IMR-90 (cell line): ENCODE data around the gene IRAK3. TPM values are rescaled to one million over a fixed set of nuclear protein-coding genes. Genes with fewer than 3 reads are reported as not detected.

Source experiments
- ATAC-seq: fragments of 200-7000 bp; cut with Tn5 transposase; 2 replicates; pipeline ENCODE4 v1.9.1; 2020; ENCODE audit warnings: low read depth, mild to moderate bottlenecking, moderate library complexity
- BruUV-seq: library from RNA; stranded (reverse); fragments of 400-500 nt; replicated peaks from 2 replicates; lab custom pipeline; 2021; lab: Mats Ljungman, UMichigan
- CTCF ChIA-PET: fragments of 300-600 bp; formaldehyde crosslinking; extraction: SDS; loops from one replicate; lab custom pipeline; 2021; ENCODE audit warnings: antibody characterized with exemption; lab: Yijun Ruan, JAX
- POLR2A ChIA-PET: fragments of 300-600 bp; sonication (Branson Sonifier 250); formaldehyde crosslinking; loops from one replicate; lab custom pipeline; 2022; ENCODE audit warnings: antibody characterized with exemption; ENCODE audit not compliant: unreplicated experiment; lab: Charles Lee
- DNase-seq: peaks from one replicate; pipeline ENCODE4 v3.0.0; 2013
- H2AFZ ChIP-seq: replicated peaks from 2 replicates; pipeline ENCODE3; 2013; ENCODE audit warnings: low read length, mild to moderate bottlenecking; ENCODE audit not compliant: poor library complexity
- H2AK5ac ChIP-seq: 2 replicates; pipeline ENCODE4 v1.6.1; 2013; ENCODE audit warnings: low read depth, low read length, inconsistent platforms
- H2AK9ac ChIP-seq: replicated peaks from 2 replicates; pipeline ENCODE3; 2013; ENCODE audit warnings: mild to moderate bottlenecking, low read depth, low read length, moderate library complexity; ENCODE audit not compliant: poor library complexity
- H2BK120ac ChIP-seq: 2 replicates; pipeline ENCODE4 v1.6.1; 2013; ENCODE audit warnings: low read depth, low read length, inconsistent platforms
- H2BK15ac ChIP-seq: 3 replicates; pipeline ENCODE4 v1.6.1; 2013; ENCODE audit warnings: low read depth, low read length, inconsistent platforms
- H2BK20ac ChIP-seq: 2 replicates; pipeline ENCODE4 v1.6.1; 2013; ENCODE audit warnings: low read depth, mild to moderate bottlenecking, inconsistent platforms, low read length, moderate library complexity
- H2BK5ac ChIP-seq: 2 replicates; pipeline ENCODE4 v1.6.1; 2013; ENCODE audit warnings: mild to moderate bottlenecking, low read depth, low read length, inconsistent platforms; ENCODE audit not compliant: poor library complexity, severe bottlenecking
- H3K14ac ChIP-seq: replicated peaks from 2 replicates; pipeline ENCODE4 v1.6.1; 2013; ENCODE audit warnings: low read depth, low read length, inconsistent platforms
- H3K18ac ChIP-seq: 2 replicates; pipeline ENCODE4 v1.6.1; 2013; ENCODE audit warnings: low read depth, low read length, control low read depth
- H3K23ac ChIP-seq: 2 replicates; pipeline ENCODE4 v1.6.1; 2013; ENCODE audit warnings: low read depth, low read length, inconsistent platforms
- H3K27ac ChIP-seq: 2 replicates; pipeline ENCODE4 v1.5.1; 2013; ENCODE audit warnings: mild to moderate bottlenecking, control low read depth, low read length; ENCODE audit not compliant: insufficient read depth
- H3K27me3 ChIP-seq: 2 replicates; pipeline ENCODE4 v1.6.1; 2013; ENCODE audit warnings: low read length; ENCODE audit not compliant: control insufficient read depth, insufficient read depth
- H3K36me3 ChIP-seq: 2 replicates; pipeline ENCODE4 v1.6.1; 2013; ENCODE audit warnings: low read length, mixed read lengths; ENCODE audit not compliant: control insufficient read depth, insufficient read depth
- H3K4ac ChIP-seq: 2 replicates; pipeline ENCODE4 v1.6.1; 2013; ENCODE audit warnings: low read depth, low read length, inconsistent platforms
- H3K4me1 ChIP-seq: 2 replicates; pipeline ENCODE4 v1.6.1; 2013; ENCODE audit warnings: low read length, mixed read lengths; ENCODE audit not compliant: control insufficient read depth, insufficient read depth
- H3K4me2 ChIP-seq: 2 replicates; pipeline ENCODE4 v1.6.1; 2013; ENCODE audit warnings: low read depth, mild to moderate bottlenecking, control low read depth, low read length, moderate library complexity
- H3K4me3 ChIP-seq: 2 replicates; pipeline ENCODE4 v1.5.1; 2013; ENCODE audit warnings: low read depth, mild to moderate bottlenecking, control low read depth, low read length, moderate library complexity; ENCODE audit not compliant: insufficient read depth
- H3K56ac ChIP-seq: 2 replicates; pipeline ENCODE4 v1.6.1; 2013; ENCODE audit warnings: low read length, inconsistent platforms; ENCODE audit not compliant: insufficient read depth; ENCODE audit errors: extremely low read depth
- H3K79me1 ChIP-seq, 2 experiments: 2 replicates each; pipeline ENCODE4 v1.6.1; 2013; ENCODE audit warnings: low read length in 2 of 2, inconsistent platforms in 1 of 2, low read depth in 1 of 2
- H3K9ac ChIP-seq: 2 replicates; pipeline ENCODE4 v1.6.1; 2013; ENCODE audit warnings: low read depth, low read length, control low read depth
- H3K9me1 ChIP-seq: 2 replicates; pipeline ENCODE4 v1.6.1; 2013; ENCODE audit warnings: low read length, inconsistent platforms; ENCODE audit not compliant: insufficient read depth
- H3K9me3 ChIP-seq: 2 replicates; pipeline ENCODE4 v1.6.1; 2013; ENCODE audit warnings: low read length; ENCODE audit not compliant: control insufficient read depth, insufficient read depth
- H4K20me1 ChIP-seq: 2 replicates; pipeline ENCODE4 v1.6.1; 2013; ENCODE audit warnings: low read length, inconsistent platforms; ENCODE audit not compliant: insufficient read depth
- H4K5ac ChIP-seq: 2 replicates; pipeline ENCODE4 v1.6.1; 2013; ENCODE audit warnings: mild to moderate bottlenecking, low read depth, low read length, control low read depth
- H4K8ac ChIP-seq, 2 experiments: 2 replicates each; pipeline ENCODE4 v1.6.1; 2013; ENCODE audit warnings: low read depth in 2 of 2, low read length in 2 of 2, control low read depth in 1 of 2, inconsistent platforms in 1 of 2
- H4K91ac ChIP-seq: 2 replicates; pipeline ENCODE4 v1.6.1; 2013; ENCODE audit warnings: low read depth, low read length, inconsistent platforms; ENCODE audit not compliant: insufficient read depth
- BHLHE40 ChIP-seq: fragments of 150-350 bp; IDR thresholded peaks from 2 replicates; pipeline ENCODE4 v1.6.1; 2016; ENCODE audit warnings: mild to moderate bottlenecking, low read depth, low read length
- CEBPB ChIP-seq: IDR thresholded peaks from 2 replicates; pipeline ENCODE4 v1.6.1; 2012; ENCODE audit warnings: low read depth, low read length, improper control_type of control experiment
- CHD1 ChIP-seq: IDR thresholded peaks from 2 replicates; pipeline ENCODE4 v1.6.1; 2012; ENCODE audit warnings: low read depth, low read length, improper control_type of control experiment
- CTCF ChIP-seq: conservative IDR thresholded peaks from 2 replicates; pipeline ENCODE4 v1.5.1; 2012; ENCODE audit warnings: mild to moderate bottlenecking, low read depth, low read length, improper control_type of control experiment
- FOS ChIP-seq: fragments of 150-350 bp; IDR thresholded peaks from 2 replicates; pipeline ENCODE4 v1.6.1; 2016; ENCODE audit warnings: low read depth, low read length
- MAFK ChIP-seq: IDR thresholded peaks from 2 replicates; pipeline ENCODE4 v1.6.1; 2012; ENCODE audit warnings: low read depth, low read length, improper control_type of control experiment
- MAZ ChIP-seq: IDR thresholded peaks from 2 replicates; pipeline ENCODE4 v1.6.1; 2012; ENCODE audit warnings: low read depth, mild to moderate bottlenecking, low read length, improper control_type of control experiment, moderate library complexity, borderline replicate concordance
- MXI1 ChIP-seq: IDR thresholded peaks from 2 replicates; pipeline ENCODE4 v1.6.1; 2012; ENCODE audit warnings: low read depth, mild to moderate bottlenecking, low read length, moderate library complexity, borderline replicate concordance
- NFE2L2 ChIP-seq: fragments of 150-350 bp; IDR thresholded peaks from 2 replicates; pipeline ENCODE4 v1.6.1; 2016; ENCODE audit warnings: low read depth, mild to moderate bottlenecking, low read length
- POLR2A ChIP-seq: IDR thresholded peaks from 2 replicates; pipeline ENCODE4 v1.6.1; 2012; ENCODE audit warnings: mild to moderate bottlenecking, low read depth, low read length
- RAD21 ChIP-seq: IDR thresholded peaks from 2 replicates; pipeline ENCODE4 v1.6.1; 2012; ENCODE audit warnings: low read length, improper control_type of control experiment
- RCOR1 ChIP-seq: IDR thresholded peaks from 2 replicates; pipeline ENCODE4 v1.6.1; 2012; ENCODE audit warnings: mild to moderate bottlenecking, low read length, improper control_type of control experiment; ENCODE audit not compliant: insufficient replicate concordance
- RFX5 ChIP-seq: IDR thresholded peaks from 2 replicates; pipeline ENCODE4 v1.8.0; 2012; ENCODE audit warnings: low read depth, mild to moderate bottlenecking, low read length, moderate library complexity
- SMC3 ChIP-seq: fragments of 150-350 bp; IDR thresholded peaks from 2 replicates; pipeline ENCODE4 v1.6.1; 2016; ENCODE audit warnings: low read depth, mild to moderate bottlenecking, antibody characterized with exemption, low read length, moderate library complexity
- USF2 ChIP-seq: fragments of 150-350 bp; IDR thresholded peaks from 2 replicates; pipeline ENCODE4 v1.6.1; 2017; ENCODE audit warnings: mild to moderate bottlenecking, antibody characterized with exemption, low read length, low read depth
- WGBS, 2 experiments: methylation state at CpG; one replicate each; pipeline versions ENCODE4 v1.1.5 to v1.1.7; 2013; ENCODE audit warnings: missing lambda C conversion rate in 2 of 2; ENCODE audit not compliant: insufficient read length in 1 of 2; ENCODE audit errors: extremely low coverage in 2 of 2; 5-methylcytosine and 5-hydroxymethylcytosine counted together
- dilution Hi-C: fragments of 300-500 bp; cut with HindIII; formaldehyde crosslinking; loops from one replicate; pipeline ENCODE4 v1.14.3; 2018; ENCODE audit warnings: low sequenced_read_pairs; ENCODE audit not compliant: unreplicated experiment
- in situ Hi-C: fragments of 300-500 bp; cut with MboI; formaldehyde crosslinking; loops from 3 replicates; pipeline ENCODE4 v1.14.3; 2019; ENCODE audit warnings: low sequenced_read_pairs, inconsistent platforms, mixed read lengths
- intact Hi-C: fragments of 100-400 bp; cut with micrococcal nuclease; formaldehyde crosslinking; loops from 2 replicates; pipeline ENCODE4 v1.10.0; 2022
- polyA plus RNA-seq, 3 experiments: library from polyadenylated mRNA; depleted of rRNA; stranded (reverse); fragments of >200 nt; gene quantifications; 2 replicates each; pipeline ENCODE4 v1.2.3, GENCODE V29; 2012; ENCODE audit warnings: low replicate concordance in 1 of 3
- total RNA-seq: library from RNA; depleted of rRNA; stranded (reverse); fragments of >200 nt; gene quantifications from 2 replicates; pipeline ENCODE4 v1.2.3, GENCODE V29; 2012
- TF ChIP-seq, protein P1 (sequence below): fragments of 150-350 bp; IDR thresholded peaks from 2 replicates; pipeline ENCODE4 v1.6.1; 2016; ENCODE audit warnings: low read depth, mild to moderate bottlenecking, low read length, moderate library complexity, borderline replicate concordance

The IRAK3 gene
- total and polyA plus RNA-seq, 2 of the 4 experiments (the other 2 are of a cell fraction): 0.53 to 0.72 TPM

DNA sequence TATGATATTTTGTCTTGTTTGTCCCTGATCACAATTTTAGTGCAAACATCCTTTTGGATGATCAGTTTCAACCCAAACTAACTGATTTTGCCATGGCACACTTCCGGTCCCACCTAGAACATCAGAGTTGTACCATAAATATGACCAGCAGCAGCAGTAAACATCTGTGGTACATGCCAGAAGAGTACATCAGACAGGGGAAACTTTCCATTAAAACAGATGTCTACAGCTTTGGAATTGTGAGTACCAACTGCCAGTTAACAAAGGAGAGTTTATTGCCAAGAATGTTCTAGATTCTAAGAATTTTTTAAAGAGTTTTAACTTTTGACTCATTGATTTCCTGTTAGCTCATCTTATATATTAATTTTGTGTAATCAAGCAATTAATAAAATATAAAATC lies 55.4 kb downstream of the IRAK3 start:
- DNase-seq (no peak), ATAC-seq (no peak)
- no peaks in the 10 kb centered on the region for H4K20me1 ChIP-seq
- CTCF ChIA-PET: no interaction called here
- no TSS peak for BruUV-seq
- H3K9me3 ChIP-seq: no peaks in the 10 kb centered on the region
- intact Hi-C loops: loop anchor here (2.0 kb wide), 1 partner anchor 48 kb away; no protein-coding TSS in a partner anchor
- H3K4me1 ChIP-seq: peaks cover 1% of the 10 kb centered on the region; the same call in 1 of the 2 replicates
- no peak overlapping the region for H3K4me2 ChIP-seq
- no peak overlapping the region for H3K14ac ChIP-seq
- H2AFZ ChIP-seq: no peak overlapping the region
- no peak overlapping the region for H2BK5ac ChIP-seq
- H3K36me3 ChIP-seq: no peaks in the 10 kb centered on the region
- no peak overlapping the region for H3K9ac ChIP-seq
- H3K9me1 ChIP-seq: no peaks in the 10 kb centered on the region
- H3K4me3 ChIP-seq: no peak overlapping the region
- 100% methylated on average over 1 of the region's 1 CpG; no CpG with 5 or more reads in 1 of the 2 experiments for WGBS, 2 experiments
- no peak overlapping the region for H2BK120ac ChIP-seq
- no peak overlapping the region for H3K18ac ChIP-seq
- H2BK20ac ChIP-seq: no peak overlapping the region
- H3K79me1 ChIP-seq: no peaks in the 10 kb centered on the region
- H3K23ac ChIP-seq: no peak overlapping the region
- H3K4ac ChIP-seq: no peak overlapping the region
- H4K91ac ChIP-seq: no peak overlapping the region
- no peak overlapping the region for H2BK15ac ChIP-seq
- dilution Hi-C loops: no loop called here
- no peak overlapping the region for H2AK5ac ChIP-seq
- no peak overlapping the region for H4K5ac ChIP-seq
- H3K56ac ChIP-seq: no peak overlapping the region
- in situ Hi-C loops: no loop called here
- no peak overlapping the region for H4K8ac ChIP-seq
- H2AK9ac ChIP-seq: no peak overlapping the region
- no peaks in the 10 kb centered on the region for H3K27me3 ChIP-seq
- POLR2A ChIA-PET: interaction anchor here (0.6 kb wide), 1 partner anchor 195 kb away, joined by 3 read pairs; no protein-coding TSS in a partner anchor
- TF ChIP-seq CHD1 (no peak), BHLHE40 (no peak), FOS (no peak), NFE2L2 (no peak), SMC3 (no peak), POLR2A (no peak), RCOR1 (no peak), USF2 (no peak), CTCF (no peak), RFX5 (no peak), MAZ (no peak), MXI1 (no peak), MAFK (no peak), CEBPB (no peak), RAD21 (no peak)
- TF ChIP-seq, protein P1, sequence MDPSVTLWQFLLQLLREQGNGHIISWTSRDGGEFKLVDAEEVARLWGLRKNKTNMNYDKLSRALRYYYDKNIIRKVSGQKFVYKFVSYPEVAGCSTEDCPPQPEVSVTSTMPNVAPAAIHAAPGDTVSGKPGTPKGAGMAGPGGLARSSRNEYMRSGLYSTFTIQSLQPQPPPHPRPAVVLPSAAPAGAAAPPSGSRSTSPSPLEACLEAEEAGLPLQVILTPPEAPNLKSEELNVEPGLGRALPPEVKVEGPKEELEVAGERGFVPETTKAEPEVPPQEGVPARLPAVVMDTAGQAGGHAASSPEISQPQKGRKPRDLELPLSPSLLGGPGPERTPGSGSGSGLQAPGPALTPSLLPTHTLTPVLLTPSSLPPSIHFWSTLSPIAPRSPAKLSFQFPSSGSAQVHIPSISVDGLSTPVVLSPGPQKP: no peak
- H3K27ac ChIP-seq: no peak overlapping the region
